ENCODE results near the gene SMC1A.

Gene SMC1A

GRCh38 chrX:53333853-53334252 lies 88.6 kb downstream of the SMC1A start:
- DNase-seq, result no peak

GRCh38 chrX:53332204-53332603 lies 90.2 kb downstream of the SMC1A start:
- DNase-seq, result no peak

DNA sequence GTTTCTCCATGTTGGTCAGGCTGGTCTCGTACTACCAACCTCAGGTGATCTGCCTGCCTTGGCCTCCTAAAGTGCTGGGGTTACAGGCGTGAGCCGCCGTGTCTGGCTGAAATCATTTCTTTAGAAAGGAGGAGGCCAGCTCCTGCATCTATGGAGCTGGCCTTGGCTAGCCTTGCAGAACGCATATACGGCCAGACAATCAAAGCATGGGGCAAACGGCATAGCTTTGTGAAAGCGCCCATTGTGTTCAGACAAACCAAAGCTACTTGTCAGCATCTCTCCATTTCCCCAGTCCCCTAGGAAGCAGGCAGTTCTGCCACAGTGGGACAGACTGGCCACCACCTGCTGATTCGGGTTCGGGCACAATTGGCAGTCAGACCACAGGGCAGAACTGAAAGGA lies 92.1 kb downstream of the SMC1A start:
- DNase-seq, result no peak

GRCh38 chrX:53324803-53325202 lies 97.7 kb downstream of the SMC1A start:
- DNase-seq, result no peak

Measured in activated T-cell treated with anti-CD3 and anti-CD28 coated beads, Interleukin-2, amount 50 U/mL, for 1 hour (primary cell).